MM.1S (cell line): ENCODE data around the gene NPSR1.

Experiments used
- DNase-seq: peaks from one replicate; pipeline ENCODE4 v3.0.0-alpha.2; 2015
- H2AFZ ChIP-seq: fragments of 300-600 bp; sonication (generic); 2 replicates; pipeline ENCODE4 v1.6.0; 2016; ENCODE audit warnings: antibody characterized with exemption, low read length
- H3F3A ChIP-seq: fragments of 300-600 bp; sonication (generic); 2 replicates; pipeline ENCODE4 v1.6.1; 2016; ENCODE audit warnings: mild to moderate bottlenecking, antibody characterized with exemption, low read length, moderate library complexity, mixed read lengths; ENCODE audit not compliant: insufficient read depth
- H3K27ac ChIP-seq: fragments of 300-600 bp; sonication (generic); 2 replicates; pipeline ENCODE4 v1.5.1; 2016; ENCODE audit warnings: mild to moderate bottlenecking, low read length
- H3K27me3 ChIP-seq: fragments of 300-600 bp; sonication (generic); replicated peaks from 2 replicates; pipeline ENCODE4 v1.6.0; 2016; ENCODE audit warnings: low read length; ENCODE audit not compliant: insufficient read depth
- H3K36me3 ChIP-seq: fragments of 300-600 bp; sonication (generic); replicated peaks from 2 replicates; pipeline ENCODE4 v1.6.1; 2016; ENCODE audit warnings: mild to moderate bottlenecking, low read length, mixed read lengths; ENCODE audit not compliant: insufficient read depth
- H3K4me1 ChIP-seq: fragments of 300-600 bp; sonication (generic); 2 replicates; pipeline ENCODE4 v1.6.1; 2016; ENCODE audit warnings: low read length, mixed read lengths
- H3K4me2 ChIP-seq: fragments of 300-600 bp; sonication (generic); 2 replicates; pipeline ENCODE4 v1.6.0; 2016; ENCODE audit warnings: low read depth, low read length
- H3K4me3 ChIP-seq: fragments of 300-600 bp; sonication (generic); 2 replicates; pipeline ENCODE4 v1.5.1; 2016; ENCODE audit warnings: low read length, mixed read lengths
- H3K79me2 ChIP-seq: fragments of 300-600 bp; sonication (generic); 2 replicates; pipeline ENCODE4 v1.6.1; 2016; ENCODE audit warnings: mixed run types, low read length, mixed read lengths
- H3K9ac ChIP-seq: fragments of 300-600 bp; sonication (generic); 2 replicates; pipeline ENCODE4 v1.6.1; 2016; ENCODE audit warnings: low read length, mixed read lengths
- H3K9me2 ChIP-seq: fragments of 300-600 bp; sonication (generic); replicated peaks from 2 replicates; pipeline ENCODE4 v1.6.1; 2016; ENCODE audit warnings: mild to moderate bottlenecking, low read length, mixed read lengths; ENCODE audit not compliant: insufficient read depth
- H3K9me3 ChIP-seq: fragments of 300-600 bp; sonication (generic); replicated peaks from 2 replicates; pipeline ENCODE4 v1.6.1; 2016; ENCODE audit warnings: mild to moderate bottlenecking, low read length, mixed read lengths; ENCODE audit not compliant: insufficient read depth
- H4K20me1 ChIP-seq: fragments of 300-600 bp; sonication (generic); 2 replicates; pipeline ENCODE4 v1.6.1; 2016; ENCODE audit warnings: mild to moderate bottlenecking, low read length, moderate library complexity, mixed read lengths; ENCODE audit not compliant: insufficient read depth
- CTCF ChIP-seq: fragments of 300-600 bp; sonication (generic); IDR thresholded peaks from 2 replicates; pipeline ENCODE4 v1.5.1; 2016; ENCODE audit warnings: antibody characterized with exemption, low read length, mixed read lengths
- EZH2 ChIP-seq: fragments of 300-600 bp; sonication (generic); optimal IDR thresholded peaks from 2 replicates; pipeline ENCODE3; 2017; ENCODE audit warnings: low read depth, mild to moderate bottlenecking, antibody characterized with exemption, low read length, mixed read lengths
- EZH2phosphoT487 ChIP-seq: fragments of 300-600 bp; sonication (generic); IDR thresholded peaks from 2 replicates; pipeline ENCODE4 v1.6.1; 2018; ENCODE audit warnings: antibody characterized with exemption, low read length

The NPSR1 gene

DNA sequence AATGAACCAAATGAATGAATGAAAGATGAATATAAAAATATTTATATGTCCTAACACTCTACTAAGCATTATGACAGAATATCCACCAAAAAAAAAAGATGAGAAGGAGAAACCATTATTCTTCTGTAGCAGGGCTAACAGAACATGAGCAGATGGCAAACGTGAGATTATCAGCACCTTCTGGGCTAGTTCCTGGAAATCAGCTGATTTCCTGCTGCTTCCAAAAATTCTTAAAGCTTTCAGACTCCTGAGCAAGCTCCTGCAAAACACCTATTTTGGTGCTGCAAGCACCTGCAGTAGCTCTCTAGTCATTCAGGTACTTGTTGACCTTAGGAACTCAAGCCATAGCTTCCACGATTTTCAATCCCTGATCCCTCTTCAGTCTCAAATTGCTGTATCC lies 51.8 kb downstream of the NPSR1 start:
- Histone ChIP-seq H3K9me3 (no peaks in the 10 kb centered on the region), H3K4me3 (no peak overlapping the region), H3K9me2 (no peaks in the 10 kb centered on the region), H3F3A (no peaks in the 10 kb centered on the region), H3K4me1 (no peaks in the 10 kb centered on the region), H3K9ac (no peak overlapping the region), H3K4me2 (no peak overlapping the region), H3K79me2 (no peaks in the 10 kb centered on the region), H3K27ac (no peak overlapping the region), H4K20me1 (no peaks in the 10 kb centered on the region), H3K36me3 (no peaks in the 10 kb centered on the region), H3K27me3 (no peaks in the 10 kb centered on the region), H2AFZ (no peak overlapping the region)
- TF ChIP-seq CTCF (no peak), EZH2phosphoT487 (no peak), EZH2 (no peak)
- no peak for DNase-seq

DNA sequence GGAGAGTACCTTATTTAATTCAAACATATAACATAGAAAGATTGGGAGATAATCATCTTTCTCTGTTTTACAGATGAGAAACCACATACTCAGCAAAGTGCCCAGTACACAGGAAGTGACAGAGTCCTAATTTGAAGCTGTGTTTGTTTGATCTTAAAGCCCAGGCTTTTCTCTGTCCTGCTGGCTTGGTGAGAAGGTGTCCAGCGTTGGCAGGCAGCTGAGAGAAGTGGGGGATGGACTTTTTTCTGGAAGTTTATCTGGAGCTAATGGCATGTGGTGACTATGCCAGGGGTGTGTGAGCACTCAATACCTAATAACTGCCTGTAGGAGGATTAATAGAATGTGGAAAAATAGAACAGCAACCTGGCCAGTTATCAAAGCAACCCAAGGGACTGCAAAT lies 60.8 kb downstream of the NPSR1 start:
- Histone ChIP-seq H3K4me2 (peak overlapping the region; percentile 74), H3K9me3 (no peaks in the 10 kb centered on the region), H3K36me3 (no peaks in the 10 kb centered on the region)

GRCh38 chr7:34719636-34720035 lies 61.6 kb downstream of the NPSR1 start:
- Histone ChIP-seq H3K4me2 (peak overlapping the region; percentile 74), H3K9ac (peak overlapping the region; percentile 26; the same call in 1 of the 2 replicates), H3K36me3 (no peaks in the 10 kb centered on the region), H3K27me3 (no peaks in the 10 kb centered on the region), H3K4me1 (peaks cover 29% of the 10 kb centered on the region), H3K4me3 (no peak overlapping the region), H3K9me2 (no peaks in the 10 kb centered on the region), H4K20me1 (no peaks in the 10 kb centered on the region), H3K27ac (peak overlapping the region; percentile 67; the same call in 1 of the 2 replicates), H3K79me2 (no peaks in the 10 kb centered on the region), H2AFZ (peak overlapping the region; percentile 71; the same call in 1 of the 2 replicates), H3F3A (peaks cover 11% of the 10 kb centered on the region), H3K9me3 (no peaks in the 10 kb centered on the region)
- no peak for DNase-seq
- TF ChIP-seq EZH2: no peak
- TF ChIP-seq EZH2phosphoT487: no peak
- TF ChIP-seq CTCF: no peak

More for the DNA sequence above, 60.8 kb downstream of the NPSR1 start:
- no peak for TF ChIP-seq EZH2phosphoT487
- TF ChIP-seq CTCF: peak; percentile 13; the same call in 1 of the 2 replicates
- Histone ChIP-seq H3K79me2 (no peaks in the 10 kb centered on the region), H2AFZ (peak overlapping the region; percentile 71), H3F3A (peaks cover 11% of the 10 kb centered on the region), H3K27me3 (no peaks in the 10 kb centered on the region), H3K9me2 (no peaks in the 10 kb centered on the region), H3K9ac (peak overlapping the region; percentile 26; the same call in 1 of the 2 replicates), H3K4me3 (peak overlapping the region; percentile 28; the same call in 1 of the 2 replicates), H3K4me1 (peaks cover 21% of the 10 kb centered on the region), H3K27ac (peak overlapping the region; percentile 67), H4K20me1 (no peaks in the 10 kb centered on the region)
- DNase-seq: peak; percentile 79
